Heart left ventricle (tissue), 13 donors: Measurements from ENCODE around the gene TAOK2.

Experiments
- CTCF ChIP-seq, 12 donors: fragments of 200-600 bp; sonication (generic) in 4 of 12; IDR thresholded peaks; one replicate each; pipeline versions ENCODE4 v1.5.0 to v1.8.0; 2018 to 2022; ENCODE audit warnings: antibody characterized with exemption in 12 of 12, mild to moderate bottlenecking in 5 of 12
- POLR2A ChIP-seq, 2 donors: fragments of 450-650 bp; IDR thresholded peaks; one replicate each; pipeline ENCODE4 v1.6.1; 2017; ENCODE audit warnings: antibody characterized with exemption in 2 of 2, mild to moderate bottlenecking in 2 of 2, moderate library complexity in 2 of 2
- donor health status: ischemic (EF 13 %, LVEDD 7.1; RV severe dilation, severe dysfunction).
- donor health status: DM: no; HTN: yes; CAD: no.
- donor health status: DM: no; HTN: no; CAD: no.
- donor health status: ischemic (EF 25% LVEDD 6.9; RV normal size, moderate dysfunction).
- donor health status: ischemic (EF 25% LVEDD 5.7; RV mildly dilated, moderate dysfunction).
- donor health status: ischemic (EF 35%, LVEDD 5.7; RV mildly dilated, moderate dysfunction).
- donor health status: nonischemic (EF 11% LVEDD 7.7; RV severe dilation, severe dysfunction).
- donor health status: DM: yes; HTN: yes; CAD: no.
- donor health status: PGD.
- donor health status: ischemic (EF 29% LVEDD 5.4; RV normal size, mild dysfunction).
- donor health status: nonischemic (EF 23%, LVEDD 6.1; RV moderate dilation, normal function).

GRCh38 chr16:29951625-29952365, 21.9 kb upstream of the TAOK2 start:
- TF ChIP-seq POLR2A (IDR thresholded peaks at IDR 0.05) (no peak), CTCF (IDR thresholded peaks at IDR 0.05) (no peak)
